HL-60/S4 treated with retinoic acid at 250 ng/mL for 4 days and 3 days (cell line): ENCODE measurements around the gene PRSS8.
"Not testable (repeated sequence)": the region's sequence is repeated elsewhere in the genome, so short reads cannot be mapped to it uniquely, and the experiment has no call there.

Experiments
- in situ Hi-C: fragments of 300-500 bp; cut with MboI; formaldehyde crosslinking; loops from 2 replicates; pipeline ENCODE4 v1.7.0; 2022; ENCODE audit warnings: low sequenced_read_pairs

Gene PRSS8

DNA sequence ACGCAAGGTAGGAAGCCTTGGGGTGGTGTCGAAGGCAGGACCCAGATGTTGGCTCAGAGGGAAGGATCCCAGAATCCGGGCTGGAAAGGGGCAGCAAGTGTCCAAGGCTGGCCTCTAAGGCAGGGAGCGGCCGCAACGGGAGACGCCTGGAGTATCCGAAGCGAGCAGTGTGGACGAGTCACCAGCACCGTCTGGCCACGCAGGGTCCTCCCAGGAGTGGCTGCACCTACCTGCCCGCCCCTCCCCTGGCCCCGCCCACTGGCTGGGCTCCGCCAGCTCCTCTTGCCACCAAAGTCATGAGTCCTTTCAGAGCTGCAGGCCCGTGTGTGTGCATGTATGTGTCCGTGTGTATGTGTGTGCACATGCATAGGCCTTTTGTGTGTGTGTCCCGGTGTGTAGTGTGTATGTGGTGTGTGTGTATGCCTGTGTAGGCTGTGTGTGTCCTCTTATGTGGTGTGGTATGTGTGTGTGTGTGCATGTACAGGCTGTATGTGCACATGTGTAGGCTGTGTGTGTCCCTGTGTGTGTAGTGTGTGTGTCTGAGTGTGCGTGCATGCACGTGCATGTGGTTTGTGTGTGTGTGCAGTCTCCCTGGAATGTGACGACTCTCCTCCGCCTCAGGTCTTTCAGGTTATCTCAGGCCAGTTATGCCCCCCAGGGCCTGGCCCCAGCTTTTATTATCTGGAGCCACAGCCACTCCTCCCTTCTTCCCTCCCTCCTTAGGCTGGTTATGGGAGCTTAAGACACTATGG is at the start of gene PRSS8:
PRSS8 (minus strand) TSS at position 193 of the 752 bp plus-strand sequence. CDS start 229 bp downstream, outside the sequence.
- in situ Hi-C loops: no loop called here

GRCh38 chr16:31184888-31185287 is 49.4 kb upstream of the PRSS8 start:
- in situ Hi-C loops: no loop called here

GRCh38 chr16:31183432-31184428 is 48.2 kb upstream of the PRSS8 start:
- in situ Hi-C loops: no loop called here

DNA sequence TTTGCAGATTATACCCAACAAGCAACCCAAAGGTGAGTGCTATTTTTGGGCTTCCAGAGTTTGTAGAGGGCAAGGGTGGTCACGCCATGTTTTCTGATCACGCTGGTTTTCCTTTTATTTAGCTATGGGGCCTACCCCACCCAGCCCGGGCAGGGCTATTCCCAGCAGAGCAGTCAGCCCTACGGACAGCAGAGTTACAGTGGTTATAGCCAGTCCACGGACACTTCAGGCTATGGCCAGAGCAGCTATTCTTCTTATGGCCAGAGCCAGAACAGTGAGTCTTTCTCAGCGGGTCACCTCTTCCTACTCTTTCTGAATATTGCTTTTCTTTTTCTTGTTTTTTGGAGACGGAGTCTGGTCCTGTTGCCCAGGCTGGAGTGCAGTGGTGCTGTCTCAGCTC is 46.9 kb upstream of the PRSS8 start:
- in situ Hi-C loops: no loop called here

GRCh38 chr16:31181102-31181830 is 45.7 kb upstream of the PRSS8 start:
- in situ Hi-C loops: no loop called here

DNA sequence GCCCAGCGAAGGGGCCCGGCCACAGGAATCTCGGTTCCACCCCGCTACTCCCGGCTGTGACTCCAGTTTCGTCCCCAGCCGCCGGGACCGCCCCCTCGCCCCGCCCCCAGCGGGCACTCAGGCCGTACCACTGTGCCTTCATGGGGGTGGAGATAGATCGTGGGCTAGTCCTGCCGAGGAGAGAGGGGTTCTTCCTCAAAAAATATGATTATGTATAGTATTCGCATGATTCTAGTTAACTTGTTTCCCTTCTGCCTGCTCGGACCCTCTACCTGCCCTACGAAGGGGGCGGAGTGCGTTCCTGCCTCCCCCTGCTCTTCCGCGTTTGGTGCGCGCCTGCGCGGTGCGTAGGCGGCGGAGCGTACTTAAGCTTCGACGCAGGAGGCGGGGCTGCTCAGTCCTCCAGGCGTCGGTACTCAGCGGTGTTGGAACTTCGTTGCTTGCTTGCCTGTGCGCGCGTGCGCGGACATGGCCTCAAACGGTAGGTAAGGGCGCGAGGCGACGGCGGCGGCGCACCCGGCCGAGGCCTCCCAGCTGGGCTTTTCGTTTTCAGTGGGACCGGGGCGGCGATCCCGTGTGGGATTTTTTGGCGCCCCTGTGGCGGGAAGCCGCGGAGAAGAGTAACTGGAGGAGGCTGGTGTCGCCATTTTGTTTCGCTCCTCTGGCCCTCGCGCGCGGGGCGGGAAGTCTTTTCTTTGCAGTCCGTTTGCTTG is 44.4 kb upstream of the PRSS8 start, which contains the start of gene FUS:
FUS (plus strand) TSS at position 393 of the 713 bp plus-strand sequence; CDS start at position 469, 76 bp downstream.
- in situ Hi-C loops: no loop called here

- in situ Hi-C loops: no loop called here
Observed at GRCh38 chr16:31179219-31179746, 43.8 kb upstream of the PRSS8 start.

DNA sequence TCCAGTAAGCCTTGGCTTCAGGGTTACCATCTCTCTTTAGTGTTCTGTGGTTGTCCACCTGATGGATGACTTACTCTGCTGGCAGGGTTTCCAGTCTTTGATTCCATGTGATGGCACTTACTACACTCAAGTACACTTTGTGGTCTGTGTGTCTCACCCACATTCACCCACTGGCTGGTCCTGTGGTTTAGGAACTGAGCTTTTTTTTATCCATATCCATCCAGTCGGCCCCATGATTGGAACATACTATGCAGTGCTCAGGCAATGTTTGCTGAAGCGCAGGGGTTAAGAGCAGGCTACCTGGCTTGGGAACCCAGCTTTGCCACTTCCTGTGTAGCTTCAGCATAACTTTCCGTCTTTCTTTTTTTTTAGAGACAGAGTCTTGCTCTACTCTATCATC is 41.6 kb upstream of the PRSS8 start:
- in situ Hi-C loops: no loop called here

DNA sequence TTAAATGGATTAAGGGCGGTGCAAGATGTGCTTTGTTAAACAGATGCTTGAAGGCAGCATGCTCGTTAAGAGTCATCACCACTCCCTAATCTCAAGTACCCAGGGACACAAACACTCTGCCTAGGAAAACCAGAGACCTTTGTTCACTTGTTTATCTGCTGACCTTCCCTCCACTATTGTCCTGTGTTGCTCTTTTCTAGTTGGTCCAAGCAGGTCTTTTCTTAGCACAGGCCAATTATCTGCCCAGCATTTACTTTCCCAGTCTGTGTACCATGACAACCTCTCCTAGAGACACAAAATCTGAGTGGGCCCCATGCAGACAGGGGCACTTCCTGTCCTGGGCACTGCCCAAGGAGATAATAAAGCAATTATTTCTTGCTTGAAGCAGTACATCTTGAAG is 34.5 kb upstream of the PRSS8 start:
- in situ Hi-C loops: not testable (repeated sequence)

DNA sequence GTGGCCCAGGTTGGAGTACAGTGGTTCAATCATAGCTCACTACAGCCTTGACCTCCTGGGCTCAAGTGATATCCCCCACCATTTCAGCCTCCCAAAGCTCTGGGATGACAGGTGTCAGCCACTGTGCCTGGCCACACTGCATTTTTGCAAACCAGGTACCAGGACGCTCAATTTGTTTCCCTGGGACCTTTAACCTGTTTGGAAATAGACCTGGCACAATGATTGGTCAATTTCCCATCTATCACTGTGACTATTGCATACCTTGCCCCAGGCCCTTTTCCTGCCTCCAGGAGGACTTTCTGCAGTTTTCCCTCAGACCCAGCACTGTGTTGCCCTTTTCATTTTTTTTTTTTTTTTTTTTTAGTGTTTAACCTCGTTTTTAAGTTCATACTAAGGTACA is 33.3 kb upstream of the PRSS8 start:
- in situ Hi-C loops: no loop called here

DNA sequence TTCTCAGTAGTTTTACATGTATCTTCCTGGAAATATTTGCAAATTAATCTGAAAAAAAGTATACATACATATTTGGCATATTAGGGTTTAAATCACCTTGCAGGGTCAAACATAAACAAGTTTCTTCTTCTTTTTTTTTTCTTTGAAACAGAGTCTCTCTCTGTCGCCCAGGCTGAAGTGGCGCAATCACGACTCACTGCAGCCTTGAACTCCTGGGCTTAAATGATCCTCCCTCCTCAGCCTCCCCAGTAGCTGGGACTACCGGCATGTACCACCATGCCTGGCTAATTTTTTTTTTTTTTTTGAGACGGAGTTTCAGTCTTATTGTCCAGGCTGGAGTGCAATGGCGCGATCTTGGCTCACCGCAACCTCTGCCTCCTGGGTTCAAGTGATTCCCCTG is 31.8 kb upstream of the PRSS8 start:
- in situ Hi-C loops: no loop called here

GRCh38 chr16:31157136-31157535 is 21.6 kb upstream of the PRSS8 start:
- in situ Hi-C loops: no loop called here

DNA sequence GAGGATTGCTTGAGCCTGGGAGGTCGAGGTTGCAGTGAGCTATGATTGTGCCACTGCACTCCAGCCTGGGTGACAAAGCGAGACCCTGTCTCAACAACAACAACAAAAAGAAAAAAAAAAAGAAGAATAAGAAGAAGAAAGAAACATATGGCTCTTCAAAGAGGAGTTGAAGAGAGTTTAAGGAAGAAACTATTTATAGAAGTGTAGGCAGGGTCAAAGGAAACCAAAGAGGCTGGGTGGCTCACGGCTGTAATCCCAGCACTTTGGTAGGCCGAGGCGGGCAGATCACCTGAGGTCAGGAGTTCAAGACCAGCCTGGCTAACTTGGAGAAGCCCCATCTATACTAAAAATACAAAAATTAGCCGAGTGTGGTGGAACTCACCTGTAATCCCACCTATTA is 15.4 kb upstream of the PRSS8 start:
- in situ Hi-C loops: not testable (repeated sequence)

DNA sequence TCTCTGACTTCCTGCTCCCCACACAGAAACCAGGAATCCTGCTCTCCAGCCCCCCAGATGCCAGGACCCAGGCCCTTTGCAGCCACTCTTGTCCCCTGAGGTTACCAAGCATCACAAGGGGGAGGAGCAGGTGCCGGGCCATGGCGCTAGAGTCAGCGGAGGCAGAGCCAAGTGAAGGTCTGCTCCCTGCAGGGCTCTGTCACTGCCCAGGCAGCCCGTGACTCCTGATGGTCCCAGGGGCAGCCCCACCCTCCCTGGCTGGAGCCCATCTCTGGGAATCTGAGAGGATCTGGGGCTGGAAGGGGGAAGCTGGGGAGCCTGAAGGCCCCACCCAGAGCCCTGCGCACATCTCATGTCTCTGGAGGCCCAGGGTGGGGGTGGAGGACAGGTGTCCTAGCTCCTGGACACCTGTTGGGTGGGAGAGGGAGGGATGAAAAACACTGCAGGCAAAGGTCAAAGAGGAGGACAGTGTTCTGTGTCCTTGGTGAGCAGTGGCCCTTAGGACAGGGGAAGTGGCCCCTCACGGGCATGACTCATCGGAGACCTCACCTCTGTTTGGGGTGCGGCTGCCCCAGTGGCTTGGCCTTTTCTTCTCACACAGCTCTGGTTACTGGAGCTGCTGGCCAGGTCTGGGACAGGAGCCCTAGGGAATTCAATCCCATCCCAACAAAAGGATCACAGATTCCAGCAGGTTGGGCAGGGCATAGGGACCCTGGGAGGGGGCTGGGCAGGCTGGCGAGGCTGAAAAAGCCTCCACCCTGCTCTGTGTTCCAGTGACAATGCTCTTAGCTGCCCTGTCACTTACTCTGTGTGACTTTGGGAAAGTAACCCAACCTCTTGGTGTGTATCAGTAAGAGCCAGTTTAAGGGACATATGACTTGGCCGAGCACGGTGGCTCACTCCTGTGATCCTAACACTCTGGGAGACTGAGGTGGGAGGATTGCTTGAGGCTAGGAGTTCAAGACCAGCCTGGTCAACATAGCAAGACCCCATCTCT is 14.7 kb upstream of the PRSS8 start, which contains the start of gene PRSS36:
PRSS36 (minus strand) TSS at position 173 of the 997 bp plus-strand sequence; CDS start at position 142, 31 bp downstream.
- in situ Hi-C loops: no loop called here

GRCh38 chr16:31149332-31149731 is 13.8 kb upstream of the PRSS8 start:
- in situ Hi-C loops: no loop called here

DNA sequence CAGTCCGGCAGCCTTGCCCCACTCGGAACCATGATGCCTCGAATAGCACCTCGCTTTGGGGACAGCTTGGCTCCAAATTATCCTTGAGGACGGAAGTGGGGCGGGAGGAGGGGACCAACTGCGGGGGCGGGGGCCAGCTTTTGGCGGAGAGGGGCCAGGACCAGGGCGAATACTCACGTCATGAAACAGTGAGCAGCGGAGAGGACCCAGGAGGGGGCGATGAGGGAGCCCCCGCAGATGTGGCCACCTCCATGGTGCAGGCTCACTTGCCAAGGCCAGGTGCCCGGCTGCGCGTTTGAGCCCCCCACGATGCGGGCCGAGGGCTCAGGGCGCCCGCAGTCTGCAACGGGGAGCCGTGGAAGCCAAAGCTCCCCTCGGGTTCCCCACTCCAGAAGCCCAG is 13.4 kb upstream of the PRSS8 start:
- in situ Hi-C loops: no loop called here

DNA sequence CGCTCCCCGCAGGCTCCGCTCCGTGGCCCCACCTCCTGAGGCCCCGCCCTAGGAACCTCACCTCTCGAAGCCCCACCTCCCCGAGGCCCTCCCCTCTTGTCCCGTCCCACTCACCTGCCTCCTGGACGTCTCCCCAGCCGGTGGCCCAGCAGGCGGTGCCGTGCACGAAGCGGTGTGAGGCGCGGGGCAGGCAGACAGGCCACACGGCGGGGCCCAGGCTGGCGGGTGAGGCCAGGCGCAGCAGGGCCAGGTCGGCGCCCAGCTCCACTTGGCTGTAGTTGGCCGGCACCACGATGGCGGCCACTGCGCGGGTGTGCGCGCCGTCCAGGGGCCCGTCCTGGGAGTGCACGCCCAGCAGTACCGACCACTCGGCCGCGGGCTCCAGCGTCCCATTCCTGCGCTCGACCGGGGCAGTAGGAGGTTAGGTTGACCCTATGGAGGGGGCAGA is 12.8 kb upstream of the PRSS8 start:
- in situ Hi-C loops: no loop called here

- in situ Hi-C loops: no loop called here
Observed at GRCh38 chr16:31147574-31147973, 12.0 kb upstream of the PRSS8 start.
